ENCODE data around the gene TPCN1.

TPCN1 gene

GRCh38 chr12:113269257-113269943 is 48.1 kb downstream of the TPCN1 start:
- ChIA-PET POLR2A (ENCODE audit: low non-redundant PET) (no interaction called here), CTCF (interaction anchor here (0.7 kb wide), 1 partner anchor 59 kb away, joined by 3 read pairs; no protein-coding TSS in a partner anchor)
- no peak overlapping the region; the same call in 1 of the 2 replicates for H3K27ac ChIP-seq
- no peak for TF ChIP-seq CTCF (conservative IDR thresholded peaks at IDR 0.05; ENCODE audit: low read depth)
- DNase-seq (ENCODE audit: low spot score) = no peak

GRCh38 chr12:113270709-113271009 is 49.4 kb downstream of the TPCN1 start:
- no peak for DNase-seq (ENCODE audit: low spot score)
- H3K27ac ChIP-seq = 0 out of 2 replicates have a peak overlapping the region, but pooled peaks have one; percentile 9
- CTCF ChIA-PET = interaction anchor here (0.7 kb wide), 1 partner anchor 74 kb away, joined by 8 read pairs; no protein-coding TSS in a partner anchor
- TF ChIP-seq CTCF (conservative IDR thresholded peaks at IDR 0.05; ENCODE audit: low read depth) = no peak
- POLR2A ChIA-PET (ENCODE audit: low non-redundant PET) = no interaction called here

- H3K27ac ChIP-seq = peak overlapping the region; percentile 81
- CTCF ChIA-PET = no interaction called here
- no peak for TF ChIP-seq CTCF (conservative IDR thresholded peaks at IDR 0.05; ENCODE audit: low read depth)
- POLR2A ChIA-PET (ENCODE audit: low non-redundant PET) = no interaction called here
- DNase-seq (ENCODE audit: low spot score) = no peak
These were observed 50.2 kb downstream of the TPCN1 start for GRCh38 chr12:113271466-113271852.

- ChIA-PET POLR2A (ENCODE audit: low non-redundant PET) (interaction anchor here (0.5 kb wide), 1 partner anchor 11 kb away, joined by 5 read pairs; no protein-coding TSS in a partner anchor), CTCF (no interaction called here)
- DNase-seq (ENCODE audit: low spot score) = peak; percentile 52
- no peak for TF ChIP-seq CTCF (conservative IDR thresholded peaks at IDR 0.05; ENCODE audit: low read depth)
- peak overlapping the region; percentile 81 for H3K27ac ChIP-seq
These were observed 50.7 kb downstream of the TPCN1 start for GRCh38 chr12:113271853-113272561.

GRCh38 chr12:113273053-113273725 is 51.9 kb downstream of the TPCN1 start:
- peak overlapping the region; percentile 81 for H3K27ac ChIP-seq
- POLR2A ChIA-PET (ENCODE audit: low non-redundant PET) = no interaction called here
- DNase-seq (ENCODE audit: low spot score) = no peak
- no peak for TF ChIP-seq CTCF (conservative IDR thresholded peaks at IDR 0.05; ENCODE audit: low read depth)
- CTCF ChIA-PET = no interaction called here

- ChIA-PET CTCF (no interaction called here), POLR2A (ENCODE audit: low non-redundant PET) (no interaction called here)
- no peak for TF ChIP-seq CTCF (conservative IDR thresholded peaks at IDR 0.05; ENCODE audit: low read depth)
- no peak for DNase-seq (ENCODE audit: low spot score)
- no peak overlapping the region for H3K27ac ChIP-seq
These were observed 53.6 kb downstream of the TPCN1 start for GRCh38 chr12:113274848-113275247.
